ENCODE results near the gene SLC1A3. TPM values are rescaled to one million over a fixed set of nuclear protein-coding genes. Genes with fewer than 3 reads are reported as not detected.

The SLC1A3 gene
- total RNA-seq, 2 donors from 2014 or later = 44.7 to 67.4 TPM

- H3K4me3 ChIP-seq = no peak overlapping the region
- ATAC-seq (ENCODE audit: insufficient number of reproducible peaks, low FRiP score, low read depth) = no peak
- TF ChIP-seq CTCF (IDR thresholded peaks at IDR 0.05) = no peak
Measured at GRCh38 chr5:36719282-36719681, 112.9 kb downstream of the SLC1A3 start.

GRCh38 chr5:36720688-36721087, 114.3 kb downstream of the SLC1A3 start:
- H3K4me3 ChIP-seq = no peak overlapping the region
- no peak for TF ChIP-seq CTCF (IDR thresholded peaks at IDR 0.05)
- H3K4me1 ChIP-seq (ENCODE audit: control insufficient read depth in 1 of 2, low read depth in 2 of 2) = no peaks in the 10 kb centered on the region
- ATAC-seq (ENCODE audit: insufficient number of reproducible peaks, low FRiP score, low read depth) = no peak
- H3K9me3 ChIP-seq = no peaks in the 10 kb centered on the region
- H3K36me3 ChIP-seq = no peaks in the 10 kb centered on the region
- H3K27ac ChIP-seq = no peak overlapping the region
- no peak for DNase-seq (ENCODE audit: low spot score)
- no peaks in the 10 kb centered on the region for H3K27me3 ChIP-seq (replicated peaks; ENCODE audit: insufficient read depth)

More at GRCh38 chr5:36719282-36719681, 112.9 kb downstream of the SLC1A3 start:
- no peak overlapping the region for H3K27ac ChIP-seq
- H3K4me1 ChIP-seq (ENCODE audit: control insufficient read depth in 1 of 2, low read depth in 2 of 2) = no peaks in the 10 kb centered on the region
- H3K9me3 ChIP-seq = no peaks in the 10 kb centered on the region
- no peak for DNase-seq (ENCODE audit: low spot score)
- no peaks in the 10 kb centered on the region for H3K27me3 ChIP-seq (replicated peaks; ENCODE audit: insufficient read depth)
- H3K36me3 ChIP-seq = no peaks in the 10 kb centered on the region

GRCh38 chr5:36721664-36722235, 115.3 kb downstream of the SLC1A3 start:
- no peaks in the 10 kb centered on the region for H3K27me3 ChIP-seq (replicated peaks; ENCODE audit: insufficient read depth)
- DNase-seq (ENCODE audit: low spot score) (no peak), ATAC-seq (ENCODE audit: insufficient number of reproducible peaks, low FRiP score, low read depth) (no peak)
- H3K9me3 ChIP-seq = no peaks in the 10 kb centered on the region
- TF ChIP-seq CTCF (IDR thresholded peaks at IDR 0.05) = no peak
- H3K4me1 ChIP-seq (ENCODE audit: control insufficient read depth in 1 of 2, low read depth in 2 of 2) = no peaks in the 10 kb centered on the region
- no peaks in the 10 kb centered on the region for H3K36me3 ChIP-seq
- no peak overlapping the region for H3K27ac ChIP-seq
- H3K4me3 ChIP-seq = no peak overlapping the region

- Histone ChIP-seq H3K27ac (no peak overlapping the region), H3K36me3 (no peaks in the 10 kb centered on the region), H3K4me1 (ENCODE audit: control insufficient read depth in 1 of 2, low read depth in 2 of 2) (no peaks in the 10 kb centered on the region), H3K4me3 (no peak overlapping the region), H3K27me3 (replicated peaks; ENCODE audit: insufficient read depth) (no peaks in the 10 kb centered on the region), H3K9me3 (no peaks in the 10 kb centered on the region)
- no peak for TF ChIP-seq CTCF (IDR thresholded peaks at IDR 0.05)
- ATAC-seq (ENCODE audit: insufficient number of reproducible peaks, low FRiP score, low read depth) (no peak), DNase-seq (ENCODE audit: low spot score) (no peak)
Measured at GRCh38 chr5:36722900-36723299, 116.5 kb downstream of the SLC1A3 start.

- no peak for TF ChIP-seq CTCF (IDR thresholded peaks at IDR 0.05)
- H3K27me3 ChIP-seq (replicated peaks; ENCODE audit: insufficient read depth) = no peaks in the 10 kb centered on the region
- no peaks in the 10 kb centered on the region for H3K9me3 ChIP-seq
- DNase-seq (ENCODE audit: low spot score) (no peak), ATAC-seq (ENCODE audit: insufficient number of reproducible peaks, low FRiP score, low read depth) (no peak)
- no peaks in the 10 kb centered on the region for H3K4me1 ChIP-seq (ENCODE audit: control insufficient read depth in 1 of 2, low read depth in 2 of 2)
- H3K27ac ChIP-seq = no peak overlapping the region
- H3K4me3 ChIP-seq = no peak overlapping the region
- H3K36me3 ChIP-seq = no peaks in the 10 kb centered on the region
Measured at GRCh38 chr5:36723912-36724311, 117.5 kb downstream of the SLC1A3 start.
